ENCODE results near the gene PCNX2.
A peak's percentile ranks its signal among the peaks of the same experiment; 100 is the strongest.

PCNX2 gene

GRCh38 chr1:232978091-232978634 is 317.4 kb downstream of the PCNX2 start:
- ChIA-PET POLR2A (interaction anchor here (0.6 kb wide), 1 partner anchor 38 kb away, joined by 3 read pairs; no protein-coding TSS in a partner anchor), CTCF (interaction anchor here (0.7 to 1.0 kb wide), 2 partner anchors 31 to 247 kb away, joined by 3 read pairs; no protein-coding TSS in a partner anchor)
- TF ChIP-seq ZNF843 (tag by site-specific recombination; IDR thresholded peaks at IDR 0.05) (no peak), ZBTB8A (tag by site-specific recombination; IDR thresholded peaks at IDR 0.05) (peak; percentile 52; the same call in 1 of the 2 replicates), ZXDB (tag by site-specific recombination; IDR thresholded peaks at IDR 0.05) (peak; percentile 62), ZNF623 (tag by site-specific recombination; IDR thresholded peaks at IDR 0.05) (no peak), PRDM10 (tag by site-specific recombination; IDR thresholded peaks at IDR 0.05) (no peak), ZNF324 (tag by site-specific recombination; IDR thresholded peaks at IDR 0.05) (no peak), ZNF214 (tag by site-specific recombination; IDR thresholded peaks at IDR 0.05; ENCODE audit: borderline replicate concordance) (no peak), ZNF48 (tag by site-specific recombination; IDR thresholded peaks at IDR 0.05) (no peak), OVOL3 (tag by site-specific recombination; IDR thresholded peaks at IDR 0.05) (0 out of 2 replicates have a peak, but pooled peaks have one; percentile 10), ZBTB6 (tag by site-specific recombination; IDR thresholded peaks at IDR 0.05) (peak; percentile 54; the same call in 1 of the 2 replicates), ZNF138 (tag by site-specific recombination; IDR thresholded peaks at IDR 0.05; ENCODE audit: borderline replicate concordance) (no peak), ZNF280C (tag by site-specific recombination; IDR thresholded peaks at IDR 0.05) (no peak), ZNF132 (tag by site-specific recombination; IDR thresholded peaks at IDR 0.05; ENCODE audit: borderline replicate concordance) (no peak), ZNF645 (tag by site-specific recombination; IDR thresholded peaks at IDR 0.05) (no peak), ZNF571 (tag by site-specific recombination; IDR thresholded peaks at IDR 0.05) (no peak), ZNF175 (tag by site-specific recombination; IDR thresholded peaks at IDR 0.05) (no peak)
- Histone ChIP-seq H3K36me3 (ENCODE audit: control insufficient read depth in 2 of 2, insufficient read depth in 1 of 2, low read length in 2 of 2) (peaks cover 0 to 63% of the 10 kb centered on the region in 2 experiments; a peak in 2 of 3 replicates), H3K27ac (ENCODE audit: extremely low read depth, low read depth, low read length) (peak overlapping the region; percentile 26; the same call in 1 of the 2 replicates), H3K4me1 (ENCODE audit: control insufficient read depth, insufficient read depth, low read length) (peaks cover 7% of the 10 kb centered on the region), H3K9me3 (ENCODE audit: control insufficient read depth, insufficient read depth, low read depth, low read length) (no peaks in the 10 kb centered on the region), H3K4me3 (ENCODE audit: low read depth, low read length) (no peak overlapping the region)

GRCh38 chr1:232974971-232975370 is 320.6 kb downstream of the PCNX2 start:
- Histone ChIP-seq H3K9me3 (ENCODE audit: control insufficient read depth, insufficient read depth, low read depth, low read length) (no peaks in the 10 kb centered on the region), H3K27ac (ENCODE audit: extremely low read depth, low read depth, low read length) (no peak overlapping the region), H3K4me3 (ENCODE audit: low read depth, low read length) (no peak overlapping the region), H3K36me3 (ENCODE audit: control insufficient read depth in 2 of 2, insufficient read depth in 1 of 2, low read length in 2 of 2) (peaks cover 19 to 82% of the 10 kb centered on the region in 2 experiments), H3K4me1 (ENCODE audit: control insufficient read depth, insufficient read depth, low read length) (peaks cover 7% of the 10 kb centered on the region)
- CTCF ChIA-PET: interaction anchor here (0.6 kb wide), 1 partner anchor 891 kb away, joined by 3 read pairs; no protein-coding TSS in a partner anchor
- POLR2A ChIA-PET: no interaction called here
- TF ChIP-seq ZBTB48 (tag by site-specific recombination; IDR thresholded peaks at IDR 0.05) (no peak), ZBTB44 (tag by site-specific recombination; IDR thresholded peaks at IDR 0.05) (no peak), ZNF600 (tag by site-specific recombination; IDR thresholded peaks at IDR 0.05) (no peak), RBAK (tag by site-specific recombination; IDR thresholded peaks at IDR 0.05) (no peak), ZNF16 (tag by site-specific recombination; IDR thresholded peaks at IDR 0.05; ENCODE audit: low read depth) (no peak), BCL11B (tag by site-specific recombination; IDR thresholded peaks at IDR 0.05; ENCODE audit: low read depth) (no peak), SP7 (tag by site-specific recombination; IDR thresholded peaks at IDR 0.05) (no peak), ZNF133 (tag by site-specific recombination; IDR thresholded peaks at IDR 0.05) (no peak)
